Hematopoietic multipotent progenitor cell treated with erythropoietin and hydrocortisone succinate and interleukin-3 and kit ligand, for 4 days (in vitro differentiated cells): ENCODE measurements around the gene CBL.

ENCODE experiments used
- DNase-seq: peaks from one replicate; pipeline ENCODE4 v3.0.0-alpha.2; 2015

The CBL gene

DNA sequence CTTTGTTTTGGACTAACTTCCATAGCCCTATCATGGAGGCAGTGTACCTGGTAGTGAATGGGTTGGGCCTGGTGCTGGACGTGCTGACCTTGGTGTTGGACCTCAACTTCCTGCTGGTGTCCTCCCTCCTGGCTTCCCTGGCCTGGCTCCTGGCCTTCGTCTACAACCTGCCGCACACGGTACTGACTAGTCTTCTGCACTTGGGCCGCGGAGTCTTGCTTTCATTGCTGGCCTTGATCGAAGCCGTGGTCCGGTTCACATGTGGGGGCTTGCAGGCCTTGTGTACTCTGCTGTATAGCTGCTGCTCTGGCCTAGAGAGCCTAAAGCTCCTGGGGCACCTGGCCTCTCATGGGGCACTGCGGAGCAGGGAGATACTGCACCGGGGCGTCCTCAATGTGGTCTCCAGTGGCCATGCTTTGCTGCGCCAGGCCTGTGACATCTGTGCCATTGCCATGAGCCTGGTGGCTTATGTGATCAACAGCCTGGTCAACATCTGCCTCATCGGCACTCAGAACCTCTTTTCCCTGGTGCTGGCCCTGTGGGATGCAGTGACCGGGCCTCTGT, 129.0 kb downstream of the CBL start:
- no peak for DNase-seq

DNA sequence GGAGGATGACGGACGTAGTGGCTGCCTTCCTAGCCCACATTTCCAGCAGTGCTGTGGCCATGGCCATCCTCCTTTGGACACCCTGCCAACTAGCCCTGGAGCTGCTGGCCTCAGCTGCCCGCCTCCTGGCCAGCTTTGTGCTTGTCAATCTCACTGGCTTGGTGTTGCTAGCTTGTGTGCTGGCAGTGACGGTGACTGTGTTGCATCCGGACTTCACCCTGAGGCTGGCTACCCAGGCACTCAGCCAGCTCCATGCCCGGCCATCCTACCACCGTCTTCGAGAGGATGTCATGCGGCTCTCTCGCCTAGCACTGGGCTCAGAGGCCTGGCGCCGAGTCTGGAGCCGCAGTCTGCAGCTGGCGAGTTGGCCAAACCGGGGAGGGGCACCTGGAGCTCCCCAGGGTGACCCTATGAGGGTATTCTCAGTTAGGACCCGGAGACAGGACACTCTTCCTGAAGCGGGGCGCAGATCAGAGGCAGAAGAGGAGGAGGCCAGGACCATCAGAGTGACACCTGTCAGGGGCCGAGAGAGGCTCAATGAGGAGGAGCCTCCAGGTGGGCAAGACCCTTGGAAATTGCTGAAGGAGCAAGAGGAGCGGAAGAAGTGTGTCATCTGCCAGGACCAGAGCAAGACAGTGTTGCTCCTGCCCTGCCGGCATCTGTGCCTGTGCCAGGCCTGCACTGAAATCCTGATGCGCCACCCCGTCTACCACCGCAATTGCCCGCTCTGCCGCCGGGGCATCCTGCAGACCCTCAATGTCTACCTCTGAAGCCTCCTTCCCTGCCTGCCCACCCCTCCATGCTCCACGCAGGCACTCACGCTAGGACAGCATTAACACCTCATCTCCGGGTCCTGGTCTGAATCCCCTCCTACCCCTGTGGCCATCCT, 129.8 kb downstream of the CBL start:
- no peak for DNase-seq

- no peak for DNase-seq
Observed at GRCh38 chr11:119336744-119337469, 130.8 kb downstream of the CBL start.

GRCh38 chr11:119337581-119338317, 131.6 kb downstream of the CBL start:
- no peak for DNase-seq

DNA sequence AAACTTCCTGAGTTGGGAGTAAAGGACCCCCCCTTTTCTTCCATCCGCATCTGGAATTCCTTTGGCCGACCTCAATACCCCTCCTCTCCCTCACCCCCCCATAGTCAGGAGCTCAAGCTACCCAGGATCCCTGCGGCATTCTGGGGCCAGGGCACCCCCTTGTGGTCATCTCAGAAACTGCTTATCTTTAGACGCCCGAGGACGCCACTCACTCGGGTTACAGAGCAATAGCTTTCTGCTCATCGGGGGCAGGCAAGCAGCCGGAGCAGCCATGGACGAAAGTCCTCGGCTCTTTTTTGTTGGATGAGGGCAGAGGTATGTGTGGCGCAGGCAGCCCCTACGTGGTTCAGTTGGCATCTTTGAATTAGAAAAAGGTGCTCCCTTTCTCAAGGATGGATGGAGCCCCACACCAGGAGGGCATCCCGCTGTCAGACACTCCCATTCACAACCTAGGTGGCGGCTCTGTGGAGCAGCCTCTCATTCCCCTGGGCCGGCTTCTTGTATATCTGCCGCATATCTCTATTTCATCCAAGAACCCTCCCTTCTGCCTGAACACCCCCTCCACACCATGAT, 132.3 kb downstream of the CBL start:
- DNase-seq: peak; percentile 87

DNA sequence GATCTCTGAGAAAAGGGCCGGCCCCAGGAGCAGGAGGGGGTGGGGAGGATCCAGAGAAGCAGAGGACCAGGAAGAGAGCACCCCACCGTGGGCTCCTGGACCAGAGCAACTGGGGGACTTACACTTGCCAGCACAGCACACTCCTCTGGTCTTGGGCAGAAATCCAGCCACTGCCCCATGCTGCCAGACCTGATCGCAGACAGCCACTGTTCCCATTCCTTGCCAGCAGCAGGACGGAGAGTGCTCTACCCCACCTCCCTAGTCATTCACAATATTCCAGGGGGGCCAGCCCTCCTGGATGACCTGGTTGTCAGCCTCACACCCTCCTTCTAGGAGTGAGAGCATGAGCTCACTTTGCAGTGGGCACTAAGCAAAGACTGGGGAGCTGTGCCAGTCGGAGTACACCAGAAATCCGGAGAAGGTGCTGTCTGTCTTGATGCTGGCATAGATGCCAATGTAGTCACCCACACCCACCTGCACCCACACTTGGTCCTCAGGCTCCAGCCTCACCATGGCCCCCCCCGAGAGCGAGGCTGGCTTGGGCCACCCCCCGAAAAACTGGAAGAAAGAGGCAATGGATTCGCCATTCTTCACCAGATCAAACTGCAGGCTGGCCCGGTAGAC, 132.9 kb downstream of the CBL start:
- no peak for DNase-seq

DNA sequence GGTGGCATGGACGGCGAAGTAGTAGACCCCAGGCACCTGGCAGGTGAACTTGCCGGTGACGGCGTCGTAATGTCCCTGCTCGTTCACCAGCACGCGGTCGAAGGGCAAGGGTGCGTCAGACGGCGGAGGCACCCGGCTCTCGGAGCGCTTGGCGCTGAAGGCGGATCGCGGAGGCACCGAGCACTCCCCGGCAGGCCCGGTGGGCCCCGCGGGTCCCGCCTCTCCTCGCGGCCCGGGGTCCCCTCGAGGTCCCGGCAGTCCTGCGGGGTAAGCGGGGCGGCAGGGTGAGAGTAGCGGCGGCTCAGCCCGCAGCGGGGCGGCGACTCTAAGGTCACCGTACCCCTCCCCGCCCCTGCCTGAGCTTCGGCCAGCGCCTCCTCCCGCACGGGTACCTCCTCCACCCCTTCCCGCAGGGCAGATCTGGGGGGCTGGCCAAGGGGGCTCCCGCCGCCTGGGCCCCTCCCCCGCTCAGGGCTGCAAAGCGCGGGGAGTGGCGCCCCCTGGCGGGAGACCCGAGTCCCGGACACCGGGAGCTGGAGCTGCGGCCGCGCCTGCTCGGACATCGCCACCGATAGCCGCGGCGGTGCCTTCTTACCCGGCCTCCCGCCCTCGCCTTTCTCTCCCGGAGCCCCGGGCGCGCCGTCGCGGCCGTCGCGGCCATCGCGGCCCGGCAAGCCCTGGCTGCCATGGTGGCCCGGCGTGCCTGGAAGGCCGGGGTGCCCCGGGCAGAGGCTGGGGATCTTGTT, 133.6 kb downstream of the CBL start:
- DNase-seq: peak; percentile 53

- DNase-seq: no peak
Observed at GRCh38 chr11:119340335-119341221, 134.4 kb downstream of the CBL start, which contains the start of gene C1QTNF5. TSS of gene C1QTNF5 (minus strand) at chr11:119340883. CDS start at chr11:119340397, 486 bp downstream.

DNA sequence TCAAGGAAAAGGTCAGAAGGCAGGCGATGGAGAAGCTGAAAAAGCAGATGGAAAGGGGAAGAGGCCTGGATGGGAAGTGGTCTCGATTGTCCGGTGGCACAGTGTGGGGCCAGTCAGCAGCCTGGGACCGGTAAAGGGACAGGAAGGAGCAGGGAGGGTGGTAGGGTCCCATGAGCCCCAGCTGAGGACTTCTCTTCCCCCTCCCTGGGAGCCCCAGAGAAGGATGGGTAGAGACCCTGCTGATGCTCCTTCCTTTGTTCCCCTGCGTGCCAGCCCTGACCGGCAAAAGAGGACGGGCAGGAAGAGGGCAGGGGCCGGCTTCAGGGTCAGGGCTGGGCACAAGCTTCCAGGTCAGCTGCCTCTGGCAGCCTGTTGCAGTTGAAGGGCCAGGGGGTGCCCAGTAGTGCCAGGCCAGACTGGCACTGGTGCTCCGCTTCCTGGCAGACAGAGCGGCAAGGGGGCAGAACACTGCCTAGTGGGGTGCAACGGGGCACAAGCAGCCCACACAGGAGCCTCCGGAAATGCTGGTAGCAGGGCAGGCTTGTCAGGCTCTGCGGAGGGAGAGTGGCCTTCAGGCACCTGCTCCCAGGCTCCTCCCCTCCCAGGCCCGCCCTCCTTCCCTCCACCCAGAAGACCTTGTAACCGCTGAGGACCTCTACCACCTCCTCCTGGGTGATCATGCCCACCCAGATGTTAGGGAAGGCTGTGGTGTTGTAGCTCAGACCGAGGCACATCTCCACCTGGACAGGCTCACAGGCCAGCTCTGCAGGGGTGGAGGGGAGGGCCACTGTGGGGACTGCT, 135.3 kb downstream of the CBL start:
- DNase-seq: no peak

DNA sequence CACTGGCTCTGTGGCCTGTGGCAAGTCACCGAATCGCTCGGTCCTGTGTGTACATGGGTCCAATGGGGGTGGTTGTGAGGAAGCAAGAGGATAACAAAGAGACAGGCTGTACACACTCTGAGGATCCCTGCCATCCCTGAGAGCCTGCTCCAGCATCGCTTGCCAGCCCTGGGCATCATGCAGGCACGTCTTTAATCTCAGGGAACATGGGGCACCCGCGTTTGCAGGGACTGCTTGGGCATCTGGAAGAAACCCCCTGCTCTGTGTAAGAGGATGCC, 135.8 kb downstream of the CBL start:
- DNase-seq: no peak

GRCh38 chr11:119342362-119343130, 136.4 kb downstream of the CBL start:
- no peak for DNase-seq

- no peak for DNase-seq
Observed at GRCh38 chr11:119343726-119344125, 137.6 kb downstream of the CBL start.

DNA sequence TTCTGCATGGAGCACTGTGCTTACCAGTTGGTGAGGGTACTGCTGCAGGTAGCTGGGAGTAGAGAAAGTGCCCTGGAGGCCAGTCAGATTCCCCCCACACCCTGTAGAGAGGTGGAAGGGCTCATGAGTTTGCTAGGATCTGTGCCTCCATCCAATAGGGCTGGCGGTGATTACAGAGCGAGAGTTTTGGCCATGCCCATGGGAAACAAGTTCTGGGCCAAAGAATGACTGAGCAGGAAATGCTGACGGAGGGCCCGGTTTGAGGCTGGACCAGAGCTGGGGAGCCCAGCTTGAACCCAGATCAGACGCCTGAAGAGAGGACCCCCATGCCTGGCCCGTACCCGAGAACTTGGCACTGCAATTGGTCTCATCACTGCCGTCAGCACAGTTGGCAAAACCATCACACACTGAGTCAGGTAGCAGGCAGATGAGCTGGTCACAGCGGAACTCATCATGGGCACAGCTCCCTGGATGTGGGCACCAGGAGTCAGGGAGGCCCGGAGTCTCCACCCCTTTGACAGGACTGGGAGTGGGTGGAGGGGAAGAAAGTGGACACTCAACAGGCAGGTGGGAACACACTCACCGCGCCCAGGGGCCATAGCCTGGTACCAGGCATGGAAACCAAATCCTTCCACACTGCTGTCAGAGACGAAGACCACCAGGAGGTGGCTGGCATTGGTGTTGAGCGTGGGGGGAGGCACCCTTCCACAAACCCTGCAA, 138.3 kb downstream of the CBL start:
- DNase-seq: no peak

DNA sequence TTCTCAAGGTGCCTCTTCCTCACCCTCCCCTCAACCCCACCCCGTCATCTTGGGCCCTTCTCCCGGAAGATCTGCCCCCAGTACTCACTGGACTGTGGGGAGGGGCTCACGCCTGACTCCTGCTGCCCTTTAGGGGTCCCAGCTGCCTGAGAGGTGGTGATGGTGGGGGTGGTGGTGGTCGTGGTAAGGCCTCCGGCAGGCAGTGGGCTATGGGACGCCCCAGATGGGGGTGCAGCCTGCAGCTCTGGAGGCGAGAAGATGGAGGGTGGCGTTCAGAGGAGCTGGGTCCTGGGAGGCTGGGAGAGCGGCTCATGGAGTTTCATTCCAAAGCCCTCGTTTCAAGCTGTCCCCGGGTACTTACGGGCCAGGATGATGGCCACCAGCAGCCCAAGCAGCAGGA, 139.5 kb downstream of the CBL start:
- DNase-seq: no peak

- DNase-seq: no peak
Observed at GRCh38 chr11:119346605-119347004, 140.5 kb downstream of the CBL start, which contains the start of gene MFRP. TSS of gene MFRP (minus strand) at chr11:119346705. CDS start at chr11:119346513, 192 bp downstream.

DNA sequence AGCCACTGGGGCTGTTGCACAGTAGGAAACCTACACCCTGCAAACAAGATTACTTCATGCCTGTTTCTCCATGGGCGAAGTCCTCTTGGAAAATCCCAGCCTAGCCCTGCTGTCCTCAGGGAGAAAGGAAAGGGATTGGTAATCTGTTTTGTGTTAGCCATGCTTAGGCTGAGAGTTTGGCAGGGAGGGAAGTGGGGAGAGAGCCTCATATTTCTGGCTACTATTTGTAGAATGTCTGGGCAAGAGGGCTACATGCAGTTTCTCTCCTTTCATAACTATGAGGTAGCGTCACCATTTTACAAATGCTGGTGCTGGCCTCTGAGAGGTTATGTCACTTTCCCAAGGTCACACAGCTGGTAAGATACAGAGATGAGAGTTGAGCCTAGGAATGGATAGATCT, 141.1 kb downstream of the CBL start:
- DNase-seq: no peak

DNA sequence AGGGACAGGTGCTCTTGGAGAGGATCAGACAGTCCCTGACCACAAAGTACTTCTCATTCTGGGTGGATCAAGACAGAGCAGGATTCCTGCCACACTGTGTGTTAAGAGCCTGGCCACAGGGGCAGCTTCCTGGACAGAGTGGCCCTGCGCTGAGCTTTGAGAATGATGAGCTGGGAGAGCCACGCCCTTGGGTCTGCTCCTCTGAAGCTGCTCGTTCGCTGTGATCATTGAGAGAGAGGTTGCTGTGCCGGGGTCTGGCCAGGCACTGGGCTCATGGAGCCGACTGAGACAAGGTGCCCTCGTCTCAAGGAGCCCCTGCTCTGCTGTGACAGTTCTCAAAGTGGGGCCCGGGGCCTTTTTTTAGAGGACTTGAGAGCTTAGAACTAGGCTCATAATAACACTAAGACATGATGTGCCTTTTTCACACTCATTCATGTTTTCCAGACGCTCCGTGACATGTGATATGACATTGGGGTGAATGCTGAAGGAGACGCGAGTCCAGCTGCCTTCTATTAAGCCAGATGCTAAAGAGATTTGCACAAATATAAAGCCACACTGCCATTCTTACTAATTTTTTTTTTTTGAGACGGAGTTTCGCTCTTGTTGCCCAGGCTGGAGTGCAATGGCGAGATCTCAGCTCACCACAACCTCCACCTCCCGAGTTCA, 141.9 kb downstream of the CBL start:
- DNase-seq: no peak

- no peak for DNase-seq
Observed at GRCh38 chr11:119350302-119350701, 144.2 kb downstream of the CBL start.
